Panc1 (cell line): Measurements from ENCODE around the gene USP48. TPM values are rescaled to one million over a fixed set of nuclear protein-coding genes. Genes with fewer than 3 reads are reported as not detected.

Source experiments
- ATAC-seq: fragments of 200-7000 bp; cut with Tn5 transposase; 2 replicates; pipeline ENCODE4 v1.9.1; 2020; ENCODE audit warnings: mild to moderate bottlenecking, moderate library complexity
- BruUV-seq: library from RNA; stranded (reverse); fragments of 400-500 nt; replicated peaks from 2 replicates; lab custom pipeline; 2021; lab: Mats Ljungman, UMichigan
- CTCF ChIA-PET: fragments of 300-600 bp; sonication (Branson Sonifier 250); formaldehyde crosslinking; loops from one replicate; lab custom pipeline; 2022; ENCODE audit warnings: antibody characterized with exemption; lab: Charles Lee
- POLR2A ChIA-PET: fragments of 300-600 bp; sonication (Branson Sonifier 250); formaldehyde crosslinking; loops from one replicate; lab custom pipeline; 2022; ENCODE audit warnings: antibody characterized with exemption; lab: Charles Lee
- DNase-seq: peaks from one replicate; pipeline ENCODE4 v3.0.0-alpha.2; 2010; ENCODE audit warnings: low read depth, low spot score
- H3K27ac ChIP-seq: 2 replicates; pipeline ENCODE4 v1.5.1; 2011; ENCODE audit warnings: mild to moderate bottlenecking, low read length, inconsistent platforms
- H3K27me3 ChIP-seq: fragments of 200-500 bp; sonication (Bioruptor generic); 2 replicates; pipeline ENCODE4 v1.6.0; 2014; ENCODE audit warnings: low read length, inconsistent platforms; ENCODE audit not compliant: control insufficient read depth, insufficient read depth
- H3K36me3 ChIP-seq: fragments of 200-500 bp; sonication (Bioruptor generic); 2 replicates; pipeline ENCODE4 v1.5.1; 2014; ENCODE audit warnings: inconsistent platforms, mild to moderate bottlenecking, low read length, moderate library complexity; ENCODE audit not compliant: control insufficient read depth, insufficient read depth
- H3K4me1 ChIP-seq: 2 replicates; pipeline ENCODE4 v1.5.1; 2011; ENCODE audit warnings: inconsistent platforms, mild to moderate bottlenecking, low read length, moderate library complexity; ENCODE audit not compliant: control insufficient read depth, insufficient read depth
- H3K4me3 ChIP-seq, 2 experiments: 2 replicates each; pipeline ENCODE4 v1.5.1; 2011 to 2012; ENCODE audit warnings: low read depth in 2 of 2, low read length in 2 of 2, mild to moderate bottlenecking in 2 of 2, inconsistent platforms in 1 of 2, moderate library complexity in 1 of 2
- H3K9me3 ChIP-seq: fragments of 200-500 bp; sonication (Bioruptor generic); 2 replicates; pipeline ENCODE4 v1.5.1; 2014; ENCODE audit warnings: low read depth, mild to moderate bottlenecking, inconsistent platforms, low read length, moderate library complexity; ENCODE audit not compliant: control insufficient read depth, insufficient read depth
- CTCF ChIP-seq: fragments of 450-650 bp; IDR thresholded peaks from 2 replicates; pipeline ENCODE4 v1.5.1; 2017; ENCODE audit warnings: mild to moderate bottlenecking
- REST ChIP-seq, 2 experiments: IDR thresholded peaks; 2 replicates each; pipeline ENCODE4 v1.6.1; 2011 to 2012; ENCODE audit warnings: low read depth in 2 of 2, control low read depth in 1 of 2, low read length in 1 of 2, mild to moderate bottlenecking in 1 of 2, moderate library complexity in 1 of 2; ENCODE audit not compliant: insufficient read depth in 1 of 2
- SIN3A ChIP-seq: IDR thresholded peaks from 2 replicates; pipeline ENCODE4 v1.6.1; 2012; ENCODE audit warnings: low read depth, mild to moderate bottlenecking, low read length, moderate library complexity, borderline replicate concordance; ENCODE audit not compliant: insufficient read depth
- in situ Hi-C: cut with HindIII; loops from 2 replicates; pipeline ENCODE4 v1.10.0; 2016; ENCODE audit warnings: low sequenced_read_pairs, low pct_unique_long_range_greater_than_20kb
- intact Hi-C: fragments of 100-400 bp; cut with micrococcal nuclease; formaldehyde crosslinking; loops from one replicate; pipeline ENCODE4 v1.10.0; 2022; ENCODE audit not compliant: unreplicated experiment
- total RNA-seq: library from RNA; stranded (reverse); gene quantifications from one replicate; pipeline ENCODE4 v1.2.1, GENCODE V29; 2021; ENCODE audit not compliant: unreplicated experiment

The USP48 gene
- total RNA-seq, 1 experiment from 2014 or later = 71.6 TPM

- in situ Hi-C loops = no loop called here
- POLR2A ChIA-PET = no interaction called here
- peak; percentile 54 for ATAC-seq
Measured at GRCh38 chr1:21659924-21660326, 123.0 kb downstream of the USP48 start.

More at GRCh38 chr1:21659924-21660326, 123.0 kb downstream of the USP48 start:
- 0 out of 2 replicates have a peak, but pooled peaks cover 4% of the 10 kb centered on the region for H3K4me1 ChIP-seq
- H3K36me3 ChIP-seq = no peaks in the 10 kb centered on the region
- H3K9me3 ChIP-seq = no peaks in the 10 kb centered on the region
- H3K4me3 ChIP-seq = no peak overlapping the region
- TF ChIP-seq SIN3A = no peak
- peak in 1 of 2 experiments; percentile 13; a peak in 1 of 4 replicates for TF ChIP-seq REST (IDR thresholded peaks at IDR 0.05; ENCODE audit: insufficient read depth in 1 of 2, low read depth in 2 of 2, low read length in 1 of 2)
- no peak for TF ChIP-seq CTCF
- no peak overlapping the region for H3K27ac ChIP-seq
- no TSS peak for BruUV-seq
- peaks cover 2% of the 10 kb centered on the region; the same call in 1 of the 2 replicates for H3K27me3 ChIP-seq
- intact Hi-C loops = loop anchor here (2.0 to 10.0 kb wide), 3 partner anchors 65 to 289 kb away; no protein-coding TSS in a partner anchor
- CTCF ChIA-PET = interaction anchor here (1.0 to 1.1 kb wide), 3 partner anchors 8 to 291 kb away, joined by 3 to 6 read pairs (median 4); no protein-coding TSS in a partner anchor
- DNase-seq = no peak
